Activated CD8-positive, alpha-beta T cell treated with anti-CD3 and anti-CD28 coated beads, Interleukin-2, amount 10 ng/mL, durations not matched to agents 7 days and 5 days (primary cell): ENCODE measurements around the gene MMP25. TPM values are rescaled to one million over a fixed set of nuclear protein-coding genes. Genes with fewer than 3 reads are reported as not detected.
A peak's percentile ranks its signal among the peaks of the same experiment; 100 is the strongest.

Source experiments
- ATAC-seq: fragments of 150-1000 bp; cut with Tn5 transposase; one replicate; pipeline ENCODE4 v1.10.0; 2021; ENCODE audit warnings: moderate library complexity
- CTCF ChIA-PET: fragments of 350-600 bp; sonication (Branson Sonifier 250); formaldehyde crosslinking; loops from one replicate; lab custom pipeline; 2021; ENCODE audit warnings: antibody characterized with exemption; lab: Charles Lee
- POLR2A ChIA-PET: fragments of 350-600 bp; sonication (Branson Sonifier 250); formaldehyde crosslinking; loops from one replicate; lab custom pipeline; 2021; ENCODE audit warnings: antibody characterized with exemption; lab: Charles Lee
- DNase-seq: peaks from one replicate; pipeline ENCODE4 v3.0.0-alpha.2; 2020
- H3K27ac Mint-ChIP-seq: one replicate; pipeline ENCODE4 v1.8.0; 2021; ENCODE audit warnings: mild to moderate bottlenecking, mixed read lengths
- H3K27me3 Mint-ChIP-seq: one replicate; pipeline ENCODE4 v1.8.0; 2021; ENCODE audit warnings: low read depth, mixed read lengths
- H3K36me3 Mint-ChIP-seq: one replicate; pipeline ENCODE4 v1.8.0; 2021; ENCODE audit warnings: low read depth, mixed read lengths
- H3K4me1 Mint-ChIP-seq: one replicate; pipeline ENCODE4 v1.8.0; 2021; ENCODE audit warnings: low read depth, mixed read lengths
- H3K4me3 Mint-ChIP-seq: one replicate; pipeline ENCODE4 v1.8.0; 2021; ENCODE audit warnings: mild to moderate bottlenecking, mixed read lengths
- H3K9me3 Mint-ChIP-seq: one replicate; pipeline ENCODE4 v1.8.0; 2022; ENCODE audit warnings: mixed read lengths; ENCODE audit not compliant: insufficient read depth
- total RNA-seq, 2 experiments: library from RNA; stranded (reverse); gene quantifications; one replicate each; pipeline ENCODE4 v1.2.3, GENCODE V29; 2021

The MMP25 gene
- total RNA-seq, 2 experiments from 2014 or later: 58.0 to 66.1 TPM

DNA sequence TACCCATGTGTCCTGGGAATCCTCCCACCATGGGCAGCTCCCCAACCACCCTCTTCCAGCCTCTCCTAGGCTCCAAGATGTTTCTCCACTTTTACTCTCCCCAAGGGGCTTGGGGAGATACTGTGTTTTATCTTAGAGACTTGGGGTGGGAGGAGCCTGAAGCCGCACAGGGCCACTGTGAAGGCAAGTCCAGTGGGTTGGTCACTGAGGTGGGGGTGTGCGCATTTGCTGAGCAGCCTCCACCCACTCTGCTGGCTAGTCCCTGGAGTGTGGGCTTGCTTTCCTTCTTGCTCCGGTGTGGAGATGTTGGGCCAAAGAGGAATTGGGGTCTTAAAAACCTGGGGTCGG is 37.7 kb upstream of the MMP25 start:
- ATAC-seq (no peak), DNase-seq (no peak)
- no peaks in the 10 kb centered on the region for H3K9me3 Mint-ChIP-seq
- H3K27me3 Mint-ChIP-seq: peaks cover 24% of the 10 kb centered on the region
- H3K4me1 Mint-ChIP-seq: peaks cover 27% of the 10 kb centered on the region
- CTCF ChIA-PET: interaction anchor here (0.7 to 11.7 kb wide), 5 partner anchors 11 to 88 kb away, joined by 3 to 213 read pairs (median 6); partner anchors contain the start of genes HCFC1R1, THOC6 and TNFRSF12A
- no peaks in the 10 kb centered on the region for H3K36me3 Mint-ChIP-seq
- H3K27ac Mint-ChIP-seq: no peak overlapping the region
- POLR2A ChIA-PET: interaction anchor here (0.7 to 1.7 kb wide), 2 partner anchors 13 to 29 kb away, joined by 3 read pairs; partner anchors contain the start of gene PKMYT1
- H3K4me3 Mint-ChIP-seq: no peak overlapping the region

DNA sequence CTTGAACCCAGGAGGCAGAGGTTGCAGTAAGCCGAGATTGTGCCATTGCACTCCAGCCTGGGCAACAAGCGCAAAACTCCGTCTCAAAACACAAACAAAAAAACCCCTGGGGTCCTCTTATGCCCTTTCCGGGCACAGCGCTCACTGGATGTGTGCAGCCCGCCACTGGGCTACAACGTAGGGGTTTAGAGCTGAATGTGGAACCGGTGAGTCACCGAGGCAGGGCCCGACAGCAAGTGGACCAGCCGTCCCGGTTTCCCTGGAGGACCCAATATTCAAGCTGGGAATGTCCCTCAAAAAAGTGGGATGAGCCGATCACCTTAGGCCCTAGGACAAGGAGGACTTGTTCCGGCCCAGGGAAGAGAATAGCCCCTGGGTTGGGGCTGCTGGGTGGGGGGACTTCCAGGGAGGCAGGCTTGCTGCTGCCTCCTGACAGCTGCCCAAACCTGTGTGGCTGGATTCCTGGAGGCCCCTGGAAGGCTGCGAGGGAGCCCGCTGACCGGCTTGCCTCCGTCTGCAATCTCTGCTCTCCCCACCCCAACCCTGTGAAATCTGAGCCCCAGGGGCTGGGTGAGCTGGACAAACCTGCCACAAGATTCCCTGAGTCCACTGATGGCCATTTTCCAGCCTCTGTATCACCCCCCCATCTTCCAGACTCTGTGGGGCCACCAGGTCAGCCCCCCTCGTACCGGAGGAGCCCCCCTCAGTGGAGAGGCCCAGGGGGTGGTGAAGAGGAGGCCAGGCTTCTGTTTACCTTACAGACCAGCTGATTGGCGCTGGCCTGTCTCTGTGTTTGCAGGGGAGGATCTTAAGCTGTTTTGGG is 36.6 kb upstream of the MMP25 start:
- DNase-seq (no peak), ATAC-seq (no peak)
- H3K4me3 Mint-ChIP-seq: no peak overlapping the region
- no peaks in the 10 kb centered on the region for H3K9me3 Mint-ChIP-seq
- ChIA-PET CTCF (interaction anchor here (1.4 to 11.7 kb wide), 2 partner anchors 21 to 120 kb away, joined by 3 to 213 read pairs; no protein-coding TSS in a partner anchor), POLR2A (interaction anchor here (0.9 kb wide), 1 partner anchor 11 kb away, joined by 4 read pairs; the partner anchor contains the start of gene TNFRSF12A)
- H3K36me3 Mint-ChIP-seq: no peaks in the 10 kb centered on the region
- no peak overlapping the region for H3K27ac Mint-ChIP-seq
- H3K27me3 Mint-ChIP-seq: peaks cover 26% of the 10 kb centered on the region
- peaks cover 25% of the 10 kb centered on the region for H3K4me1 Mint-ChIP-seq

DNA sequence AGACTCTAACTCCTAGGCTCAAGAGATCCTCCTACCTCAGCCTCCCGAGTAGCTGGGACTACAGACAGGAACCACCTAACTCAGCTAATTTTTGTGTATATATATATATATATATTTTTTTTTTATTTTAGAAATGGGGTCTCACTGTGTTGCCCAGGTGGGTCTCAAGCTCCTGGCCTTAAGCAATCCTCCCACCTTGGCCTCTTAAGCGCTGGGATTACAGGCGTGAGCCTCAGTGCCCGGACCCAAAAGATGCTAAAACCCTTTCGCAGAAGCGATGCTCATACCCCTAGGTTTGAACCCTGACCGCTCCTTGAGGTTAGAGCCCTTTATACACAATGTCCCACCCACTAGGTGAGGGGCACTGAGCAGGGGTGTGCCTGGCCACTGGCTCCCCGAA is 35.9 kb upstream of the MMP25 start:
- H3K27ac Mint-ChIP-seq: no peak overlapping the region
- DNase-seq (no peak), ATAC-seq (no peak)
- H3K27me3 Mint-ChIP-seq: peaks cover 26% of the 10 kb centered on the region
- no peak overlapping the region for H3K4me3 Mint-ChIP-seq
- no peaks in the 10 kb centered on the region for H3K9me3 Mint-ChIP-seq
- ChIA-PET CTCF (interaction anchor here (11.7 kb wide), 1 partner anchor 21 kb away, joined by 213 read pairs; no protein-coding TSS in a partner anchor), POLR2A (interaction anchor here (0.9 kb wide), 1 partner anchor 10 kb away, joined by 4 read pairs; the partner anchor contains the start of gene TNFRSF12A)
- no peaks in the 10 kb centered on the region for H3K36me3 Mint-ChIP-seq
- peaks cover 22% of the 10 kb centered on the region for H3K4me1 Mint-ChIP-seq

DNA sequence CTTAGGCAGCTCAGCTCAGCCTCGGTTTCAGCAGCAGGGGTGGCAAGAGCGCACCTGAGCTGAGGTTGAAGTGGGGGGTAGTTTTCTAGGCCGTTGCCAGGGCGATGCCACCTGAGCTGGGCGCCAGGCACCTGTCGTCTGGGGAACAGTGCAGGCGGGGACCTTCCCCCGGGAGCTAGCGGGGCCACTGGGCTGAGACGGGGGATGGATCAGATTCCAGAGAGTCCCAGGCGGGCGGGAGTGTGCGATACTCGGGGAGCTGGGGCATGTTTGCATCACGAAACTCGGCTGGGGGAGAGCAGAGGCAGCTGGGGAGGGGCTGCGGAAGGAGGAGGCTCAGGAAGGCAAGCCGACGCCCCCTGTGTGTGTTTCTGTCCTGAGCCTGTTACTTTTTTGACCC is 34.1 kb upstream of the MMP25 start:
- H3K4me1 Mint-ChIP-seq: peaks cover 17% of the 10 kb centered on the region
- peaks cover 21% of the 10 kb centered on the region for H3K27me3 Mint-ChIP-seq
- POLR2A ChIA-PET: no interaction called here
- no peak overlapping the region for H3K27ac Mint-ChIP-seq
- CTCF ChIA-PET: interaction anchor here (1.2 to 1.4 kb wide), 2 partner anchors 16 to 20 kb away, joined by 5 read pairs; no protein-coding TSS in a partner anchor
- no peaks in the 10 kb centered on the region for H3K36me3 Mint-ChIP-seq
- no peaks in the 10 kb centered on the region for H3K9me3 Mint-ChIP-seq
- DNase-seq (no peak), ATAC-seq (no peak)
- no peak overlapping the region for H3K4me3 Mint-ChIP-seq

DNA sequence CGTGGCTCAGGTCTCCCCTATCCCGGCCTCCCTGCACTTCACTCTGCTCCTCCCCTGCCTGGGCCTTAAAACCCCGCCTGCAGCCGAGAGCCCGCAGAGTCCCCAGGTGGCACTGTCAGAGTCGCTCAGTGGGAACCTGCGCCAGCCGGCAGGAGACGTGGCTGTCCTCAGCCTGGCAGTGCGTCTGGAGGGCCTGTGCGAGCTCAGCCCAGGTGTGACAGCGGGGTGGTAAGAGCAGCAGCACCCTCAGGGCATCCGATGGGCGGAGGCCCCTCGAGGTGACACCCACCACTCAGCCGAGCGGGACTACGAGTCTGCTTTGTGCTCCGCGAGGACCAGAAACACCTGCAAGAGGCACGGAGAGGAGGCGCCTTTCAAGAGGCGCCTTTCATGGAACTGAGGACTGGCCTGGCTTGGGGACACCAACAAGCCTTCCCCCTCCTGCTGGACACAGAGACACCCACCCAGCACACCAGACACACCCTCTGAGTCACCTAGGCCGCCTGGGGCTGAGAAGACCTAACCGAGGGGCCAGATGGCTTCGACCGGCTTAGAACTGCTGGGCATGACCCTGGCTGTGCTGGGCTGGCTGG is 33.4 kb upstream of the MMP25 start, which contains the start of gene CLDN9:
Gene CLDN9, plus strand, starts transcription at position 96 of the 593 bp plus-strand sequence. Its CDS starts 440 bp downstream, at position 536.
- peaks cover 11% of the 10 kb centered on the region for H3K4me1 Mint-ChIP-seq
- ChIA-PET POLR2A (no interaction called here), CTCF (interaction anchor here (1.2 to 1.4 kb wide), 2 partner anchors 15 to 19 kb away, joined by 5 read pairs; no protein-coding TSS in a partner anchor)
- no peaks in the 10 kb centered on the region for H3K36me3 Mint-ChIP-seq
- DNase-seq (no peak), ATAC-seq (peak; percentile 34)
- no peak within 1 kb of the TSS for H3K4me3 Mint-ChIP-seq
- H3K27ac Mint-ChIP-seq: no peak within 1 kb of the TSS
- no peaks in the 10 kb centered on the region for H3K9me3 Mint-ChIP-seq
- H3K27me3 Mint-ChIP-seq: peaks cover 22% of the 10 kb centered on the region

DNA sequence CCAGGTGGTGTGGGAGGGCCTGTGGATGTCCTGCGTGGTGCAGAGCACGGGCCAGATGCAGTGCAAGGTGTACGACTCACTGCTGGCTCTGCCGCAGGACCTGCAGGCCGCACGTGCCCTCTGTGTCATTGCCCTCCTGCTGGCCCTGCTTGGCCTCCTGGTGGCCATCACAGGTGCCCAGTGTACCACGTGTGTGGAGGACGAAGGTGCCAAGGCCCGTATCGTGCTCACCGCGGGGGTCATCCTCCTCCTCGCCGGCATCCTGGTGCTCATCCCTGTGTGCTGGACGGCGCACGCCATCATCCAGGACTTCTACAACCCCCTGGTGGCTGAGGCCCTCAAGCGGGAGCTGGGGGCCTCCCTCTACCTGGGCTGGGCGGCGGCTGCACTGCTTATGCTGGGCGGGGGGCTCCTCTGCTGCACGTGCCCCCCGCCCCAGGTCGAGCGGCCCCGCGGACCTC is 32.8 kb upstream of the MMP25 start:
- ATAC-seq (no peak), DNase-seq (no peak)
- H3K9me3 Mint-ChIP-seq: no peaks in the 10 kb centered on the region
- H3K27me3 Mint-ChIP-seq: peaks cover 23% of the 10 kb centered on the region
- no peak overlapping the region for H3K4me3 Mint-ChIP-seq
- H3K36me3 Mint-ChIP-seq: no peaks in the 10 kb centered on the region
- ChIA-PET CTCF (no interaction called here), POLR2A (no interaction called here)
- no peak overlapping the region for H3K27ac Mint-ChIP-seq
- H3K4me1 Mint-ChIP-seq: peaks cover 10% of the 10 kb centered on the region

DNA sequence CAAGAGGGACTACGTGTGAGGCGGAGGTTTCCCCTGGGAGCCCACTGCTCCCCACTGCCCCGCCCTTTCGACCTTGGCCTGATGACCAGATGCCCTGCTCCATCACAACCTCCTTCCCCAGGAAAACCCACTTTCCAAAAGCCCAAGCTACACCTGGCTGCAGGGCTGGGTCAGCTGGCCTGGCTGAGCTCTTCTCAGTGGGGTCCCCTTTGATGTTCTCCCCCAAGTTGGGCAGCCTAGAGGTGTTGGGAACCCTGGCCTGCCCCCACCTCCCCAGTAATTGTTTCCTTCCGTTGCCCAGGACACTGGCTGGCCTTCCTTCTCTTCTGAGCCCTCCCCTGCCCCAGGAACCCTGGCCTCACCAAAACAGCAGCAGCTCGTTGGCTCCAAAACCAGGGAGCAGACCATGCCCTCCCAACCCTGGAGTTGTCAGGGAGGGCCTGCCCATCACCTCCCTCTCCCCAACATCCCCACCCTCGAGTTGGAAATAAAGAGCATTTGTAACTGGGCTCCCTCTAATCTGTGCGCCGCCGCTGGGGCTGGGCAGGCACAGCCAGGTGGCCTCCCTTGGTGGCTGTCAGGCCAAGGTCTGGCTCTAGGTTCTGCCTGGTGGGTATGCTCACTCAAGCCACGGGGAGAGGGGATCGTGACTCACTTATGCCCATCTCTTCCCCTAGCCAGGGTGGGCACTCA is 32.2 kb upstream of the MMP25 start:
- peaks cover 8% of the 10 kb centered on the region for H3K4me1 Mint-ChIP-seq
- DNase-seq (no peak), ATAC-seq (no peak)
- ChIA-PET CTCF (interaction anchor here (0.9 kb wide), 1 partner anchor 10 kb away, joined by 3 read pairs; no protein-coding TSS in a partner anchor), POLR2A (no interaction called here)
- H3K36me3 Mint-ChIP-seq: no peaks in the 10 kb centered on the region
- no peak overlapping the region for H3K27ac Mint-ChIP-seq
- H3K27me3 Mint-ChIP-seq: peaks cover 27% of the 10 kb centered on the region
- no peak overlapping the region for H3K4me3 Mint-ChIP-seq
- no peaks in the 10 kb centered on the region for H3K9me3 Mint-ChIP-seq

DNA sequence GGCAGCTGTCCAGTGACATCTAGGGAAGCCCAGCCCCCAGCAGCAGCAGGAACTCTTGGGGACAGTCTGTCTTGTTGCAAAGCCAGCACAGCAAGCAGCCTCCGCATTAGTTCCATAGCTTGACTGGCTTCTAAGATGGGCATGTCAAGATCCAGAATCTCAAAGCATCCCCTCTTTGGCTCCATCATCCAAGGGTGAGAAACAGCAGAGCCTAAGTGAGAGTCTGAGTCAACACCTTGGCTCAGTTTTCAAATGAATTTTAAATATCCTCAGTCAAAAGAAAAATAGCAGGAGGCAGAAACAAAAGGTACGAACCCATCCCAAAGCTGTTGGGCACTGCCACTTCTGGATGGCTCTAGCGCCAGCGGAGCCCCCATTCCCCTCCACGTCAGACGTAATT is 31.4 kb upstream of the MMP25 start:
- ChIA-PET CTCF (interaction anchor here (0.7 to 0.9 kb wide), 3 partner anchors 11 to 334 kb away, joined by 3 read pairs; no protein-coding TSS in a partner anchor), POLR2A (no interaction called here)
- DNase-seq (no peak), ATAC-seq (no peak)
- H3K4me1 Mint-ChIP-seq: peaks cover 11% of the 10 kb centered on the region
- no peaks in the 10 kb centered on the region for H3K36me3 Mint-ChIP-seq
- peaks cover 28% of the 10 kb centered on the region for H3K27me3 Mint-ChIP-seq
- no peak overlapping the region for H3K27ac Mint-ChIP-seq
- H3K9me3 Mint-ChIP-seq: no peaks in the 10 kb centered on the region
- H3K4me3 Mint-ChIP-seq: no peak overlapping the region

DNA sequence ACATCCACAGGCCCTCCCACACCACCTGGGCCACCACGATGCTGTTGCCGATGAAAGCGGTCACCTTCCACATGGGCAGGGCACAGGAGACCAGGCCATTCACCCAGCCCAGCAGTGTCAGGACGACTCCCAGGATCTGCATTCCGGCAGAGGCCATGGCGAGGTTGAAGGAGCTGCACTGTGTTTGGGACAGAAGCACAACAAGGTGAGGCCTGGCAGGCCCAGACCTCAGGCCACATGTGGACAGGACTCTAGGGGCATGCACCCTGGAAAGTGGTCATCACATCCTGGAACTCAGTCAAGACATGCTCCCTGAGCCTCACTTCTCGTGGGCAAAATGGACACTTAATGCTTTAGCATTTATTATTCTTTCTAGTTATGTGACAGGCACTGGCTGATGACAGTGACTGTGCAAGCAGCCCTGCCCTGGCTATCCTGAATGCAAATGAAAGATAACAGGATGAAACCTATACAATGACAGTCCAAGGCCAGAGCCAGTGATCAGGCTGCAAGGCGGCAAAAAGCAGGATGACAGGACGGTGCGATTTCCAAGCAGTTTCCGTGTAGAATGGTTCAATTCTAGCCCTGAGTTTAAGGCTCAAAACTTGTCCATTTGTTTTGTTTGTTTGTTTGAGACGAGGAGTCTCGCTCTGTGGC is 30.4 kb upstream of the MMP25 start:
- H3K27me3 Mint-ChIP-seq: peaks cover 28% of the 10 kb centered on the region
- H3K4me3 Mint-ChIP-seq: no peak overlapping the region

DNA sequence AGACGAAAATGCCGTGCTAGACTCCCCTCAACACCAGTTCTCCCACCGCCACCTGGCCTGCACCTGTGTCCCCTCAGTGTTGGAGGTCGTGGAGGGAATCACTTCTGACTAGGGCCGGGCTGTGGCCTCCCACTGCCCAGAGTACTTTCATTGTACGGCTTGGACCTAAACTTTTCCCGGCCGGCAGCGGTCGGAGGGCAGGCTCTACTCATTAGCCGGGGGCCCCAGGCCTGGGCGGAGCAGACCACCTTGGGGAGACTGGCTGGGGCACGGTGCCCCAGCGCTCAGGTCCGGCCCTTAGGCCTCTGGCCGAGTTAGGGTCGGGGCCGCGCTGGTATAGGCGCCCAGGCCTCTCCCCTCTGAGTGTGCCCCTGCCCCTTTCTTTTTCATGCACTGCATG is 29.0 kb upstream of the MMP25 start:
- Mint-ChIP-seq H3K27ac (no peak overlapping the region), H3K4me3 (no peak overlapping the region), H3K27me3 (peaks cover 24% of the 10 kb centered on the region), H3K4me1 (peaks cover 28% of the 10 kb centered on the region), H3K36me3 (peaks cover under 1% of the 10 kb centered on the region), H3K9me3 (no peaks in the 10 kb centered on the region)
- ChIA-PET CTCF (interaction anchor here (1.0 to 7.2 kb wide), 2 partner anchors 13 to 14 kb away, joined by 3 to 105 read pairs; no protein-coding TSS in a partner anchor), POLR2A (no interaction called here)
- ATAC-seq: no peak
- no peak for DNase-seq

More for the DNA sequence above, 30.4 kb upstream of the MMP25 start:
- peaks cover 16% of the 10 kb centered on the region for H3K4me1 Mint-ChIP-seq
- no peak overlapping the region for H3K27ac Mint-ChIP-seq
- ChIA-PET CTCF (no interaction called here), POLR2A (no interaction called here)
- H3K36me3 Mint-ChIP-seq: no peaks in the 10 kb centered on the region
- H3K9me3 Mint-ChIP-seq: no peaks in the 10 kb centered on the region
- ATAC-seq (no peak), DNase-seq (no peak)
